Vagina (tissue), 2 donors: ENCODE data around the gene ZNF219.

Experiments used
- POLR2A ChIP-seq, 2 donors: fragments of 450-650 bp; IDR thresholded peaks; one replicate each; pipeline ENCODE4 v1.6.1; 2017; ENCODE audit warnings: antibody characterized with exemption in 2 of 2, mild to moderate bottlenecking in 2 of 2, moderate library complexity in 2 of 2
- POLR2AphosphoS5 ChIP-seq, 2 donors: sonication (generic); formaldehyde crosslinking; IDR thresholded peaks; one replicate each; pipeline ENCODE4 v1.9.0; 2017; ENCODE audit warnings: antibody characterized with exemption in 2 of 2, mild to moderate bottlenecking in 2 of 2, low read depth in 1 of 2; ENCODE audit not compliant: insufficient read depth in 1 of 2
- TF ChIP-seq, protein P1 (sequence below), 3 experiments: fragments of 450-650 bp in 2 of 3; fragments of 200-600 bp in 1 of 3; sonication (generic) in 1 of 3; IDR thresholded peaks; one replicate each; pipeline ENCODE4 v1.5.1; 2017 to 2019; ENCODE audit warnings: antibody characterized with exemption in 3 of 3, mild to moderate bottlenecking in 2 of 3, moderate library complexity in 2 of 3

GRCh38 chr14:21078287-21078686 lies 20.2 kb downstream of the ZNF219 start:
- TF ChIP-seq, protein P1, sequence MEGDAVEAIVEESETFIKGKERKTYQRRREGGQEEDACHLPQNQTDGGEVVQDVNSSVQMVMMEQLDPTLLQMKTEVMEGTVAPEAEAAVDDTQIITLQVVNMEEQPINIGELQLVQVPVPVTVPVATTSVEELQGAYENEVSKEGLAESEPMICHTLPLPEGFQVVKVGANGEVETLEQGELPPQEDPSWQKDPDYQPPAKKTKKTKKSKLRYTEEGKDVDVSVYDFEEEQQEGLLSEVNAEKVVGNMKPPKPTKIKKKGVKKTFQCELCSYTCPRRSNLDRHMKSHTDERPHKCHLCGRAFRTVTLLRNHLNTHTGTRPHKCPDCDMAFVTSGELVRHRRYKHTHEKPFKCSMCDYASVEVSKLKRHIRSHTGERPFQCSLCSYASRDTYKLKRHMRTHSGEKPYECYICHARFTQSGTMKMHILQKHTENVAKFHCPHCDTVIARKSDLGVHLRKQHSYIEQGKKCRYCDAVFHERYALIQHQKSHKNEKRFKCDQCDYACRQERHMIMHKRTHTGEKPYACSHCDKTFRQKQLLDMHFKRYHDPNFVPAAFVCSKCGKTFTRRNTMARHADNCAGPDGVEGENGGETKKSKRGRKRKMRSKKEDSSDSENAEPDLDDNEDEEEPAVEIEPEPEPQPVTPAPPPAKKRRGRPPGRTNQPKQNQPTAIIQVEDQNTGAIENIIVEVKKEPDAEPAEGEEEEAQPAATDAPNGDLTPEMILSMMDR (IDR thresholded peaks at IDR 0.05) = no peak
- TF ChIP-seq POLR2AphosphoS5 (IDR thresholded peaks at IDR 0.05; ENCODE audit: insufficient read depth in 1 of 2, low read depth in 1 of 2) (no peak), POLR2A (IDR thresholded peaks at IDR 0.05) (no peak)
